Endothelial cell (in vitro differentiated cells): ENCODE data around the gene LANCL2. TPM values are rescaled to one million over a fixed set of nuclear protein-coding genes. Genes with fewer than 3 reads are reported as not detected.

Experiments used
- DNase-seq: peaks from one replicate; pipeline ENCODE4 v3.0.0; 2021; ENCODE audit warnings: low spot score
- H3K27ac Mint-ChIP-seq: one replicate; pipeline ENCODE4 v1.8.0; 2021; ENCODE audit warnings: mixed read lengths, inconsistent platforms; ENCODE audit not compliant: unreplicated experiment
- H3K27me3 Mint-ChIP-seq: one replicate; pipeline ENCODE4 v1.8.0; 2021; ENCODE audit warnings: mild to moderate bottlenecking, moderate library complexity, mixed read lengths, inconsistent platforms; ENCODE audit not compliant: unreplicated experiment
- H3K36me3 Mint-ChIP-seq: one replicate; pipeline ENCODE4 v1.8.0; 2021; ENCODE audit warnings: mild to moderate bottlenecking, low read depth, mixed read lengths, inconsistent platforms; ENCODE audit not compliant: unreplicated experiment
- H3K4me1 Mint-ChIP-seq: one replicate; pipeline ENCODE4 v1.8.0; 2021; ENCODE audit warnings: mild to moderate bottlenecking, mixed read lengths, inconsistent platforms; ENCODE audit not compliant: unreplicated experiment
- H3K4me3 Mint-ChIP-seq: one replicate; pipeline ENCODE4 v1.8.0; 2021; ENCODE audit warnings: mild to moderate bottlenecking, mixed read lengths, inconsistent platforms; ENCODE audit not compliant: unreplicated experiment
- H3K9me3 Mint-ChIP-seq: one replicate; pipeline ENCODE4 v1.8.0; 2021; ENCODE audit warnings: mixed read lengths, inconsistent platforms; ENCODE audit not compliant: unreplicated experiment
- total RNA-seq: library from RNA; stranded (reverse); fragmentation: NEBNext Ultra II Directional; extraction: Animal tissue kit (Norgen Biotek cat#: 25700); gene quantifications from one replicate; pipeline ENCODE4 v1.2.1, GENCODE V29; 2021; ENCODE audit not compliant: unreplicated experiment
- TF ChIP-seq, protein P1 (sequence below): fragments of 200-600 bp; sonication (generic); IDR thresholded peaks from one replicate; pipeline ENCODE4 v1.5.0; 2021; ENCODE audit warnings: antibody characterized with exemption; ENCODE audit not compliant: unreplicated experiment

LANCL2 gene
- total RNA-seq, 1 donor from 2014 or later: 14.8 TPM

DNA sequence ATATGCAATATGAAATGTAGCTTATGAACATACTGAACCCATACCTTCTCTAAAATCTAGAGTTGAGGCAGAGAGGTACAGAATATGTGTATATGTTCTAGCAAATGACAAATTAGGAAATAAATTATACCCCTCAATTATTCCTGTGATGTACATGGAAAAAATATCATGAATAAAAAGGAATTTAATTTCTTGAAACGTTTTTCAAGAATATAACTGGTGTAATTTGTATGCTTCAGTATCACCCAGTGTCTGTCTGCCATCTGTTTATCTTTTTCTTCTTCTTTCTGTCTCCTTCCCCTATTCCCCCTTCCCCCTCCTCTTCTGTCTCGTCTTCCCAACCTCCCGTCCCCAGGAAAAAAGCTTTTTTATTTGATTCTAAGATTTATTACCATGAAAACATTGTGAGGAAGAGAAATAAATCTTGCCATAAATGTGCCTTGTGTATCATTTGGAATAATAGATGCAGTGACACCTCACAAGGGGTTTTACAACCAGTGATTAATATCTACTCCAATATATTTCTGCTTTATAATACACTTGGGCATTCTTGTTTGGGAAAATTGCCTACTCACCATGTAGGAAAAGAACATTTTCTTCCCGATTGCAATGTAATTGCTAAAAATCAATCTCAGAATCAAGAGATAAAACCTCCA lies 12.2 kb downstream of the LANCL2 start:
- Mint-ChIP-seq H3K4me3 (no peak overlapping the region), H3K27me3 (peaks cover 3% of the 10 kb centered on the region), H3K27ac (no peak overlapping the region), H3K9me3 (no peaks in the 10 kb centered on the region), H3K4me1 (no peaks in the 10 kb centered on the region), H3K36me3 (peaks cover 7% of the 10 kb centered on the region)
- TF ChIP-seq, protein P1, sequence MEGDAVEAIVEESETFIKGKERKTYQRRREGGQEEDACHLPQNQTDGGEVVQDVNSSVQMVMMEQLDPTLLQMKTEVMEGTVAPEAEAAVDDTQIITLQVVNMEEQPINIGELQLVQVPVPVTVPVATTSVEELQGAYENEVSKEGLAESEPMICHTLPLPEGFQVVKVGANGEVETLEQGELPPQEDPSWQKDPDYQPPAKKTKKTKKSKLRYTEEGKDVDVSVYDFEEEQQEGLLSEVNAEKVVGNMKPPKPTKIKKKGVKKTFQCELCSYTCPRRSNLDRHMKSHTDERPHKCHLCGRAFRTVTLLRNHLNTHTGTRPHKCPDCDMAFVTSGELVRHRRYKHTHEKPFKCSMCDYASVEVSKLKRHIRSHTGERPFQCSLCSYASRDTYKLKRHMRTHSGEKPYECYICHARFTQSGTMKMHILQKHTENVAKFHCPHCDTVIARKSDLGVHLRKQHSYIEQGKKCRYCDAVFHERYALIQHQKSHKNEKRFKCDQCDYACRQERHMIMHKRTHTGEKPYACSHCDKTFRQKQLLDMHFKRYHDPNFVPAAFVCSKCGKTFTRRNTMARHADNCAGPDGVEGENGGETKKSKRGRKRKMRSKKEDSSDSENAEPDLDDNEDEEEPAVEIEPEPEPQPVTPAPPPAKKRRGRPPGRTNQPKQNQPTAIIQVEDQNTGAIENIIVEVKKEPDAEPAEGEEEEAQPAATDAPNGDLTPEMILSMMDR: no peak
- no peak for DNase-seq

DNA sequence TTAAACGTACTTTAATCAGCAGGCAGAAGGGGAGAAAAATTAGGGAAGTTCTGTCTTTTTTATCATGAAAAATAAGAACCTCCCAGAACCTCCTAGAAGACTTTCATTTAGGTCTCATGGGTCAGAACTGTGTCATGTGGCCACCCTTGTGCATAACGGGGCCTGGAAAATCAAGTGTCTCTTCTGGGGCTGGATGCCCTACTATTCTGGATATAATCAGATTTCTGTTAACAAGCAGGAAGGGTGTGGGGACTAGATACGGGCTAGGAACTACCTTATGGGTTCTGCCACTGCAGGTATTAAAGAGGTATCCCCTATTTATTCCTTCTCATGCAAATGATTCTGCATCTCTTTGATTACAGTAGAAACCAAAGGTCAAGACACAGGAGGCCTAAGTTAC lies 14.1 kb downstream of the LANCL2 start:
- Mint-ChIP-seq H3K36me3 (peaks cover 13% of the 10 kb centered on the region), H3K4me3 (no peak overlapping the region), H3K27ac (no peak overlapping the region), H3K9me3 (no peaks in the 10 kb centered on the region), H3K4me1 (no peaks in the 10 kb centered on the region), H3K27me3 (peaks cover 6% of the 10 kb centered on the region)
- DNase-seq: no peak
- TF ChIP-seq, protein P1: no peak

DNA sequence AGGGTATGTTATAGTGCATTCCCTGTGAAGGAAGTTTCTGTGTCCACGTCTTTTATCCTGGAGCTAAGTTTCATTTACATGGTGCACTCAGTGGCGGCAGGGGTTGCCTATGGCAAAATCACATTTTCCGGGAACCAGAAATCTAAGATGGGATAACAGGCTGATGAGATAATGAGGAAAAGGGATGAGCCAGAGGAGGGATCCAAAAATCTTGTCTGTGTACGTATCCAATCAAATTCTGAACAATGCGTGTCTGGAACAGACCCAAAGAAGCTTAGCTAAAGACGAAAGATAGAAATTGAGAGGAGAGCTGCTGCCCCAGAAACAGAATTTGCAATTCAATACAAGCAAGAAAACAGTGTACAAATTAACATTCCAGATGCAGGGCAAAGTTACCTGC lies 16.1 kb downstream of the LANCL2 start:
- H3K36me3 Mint-ChIP-seq: peaks cover 27% of the 10 kb centered on the region
- H3K4me1 Mint-ChIP-seq: no peaks in the 10 kb centered on the region
- no peak for DNase-seq
- no peak overlapping the region for H3K27ac Mint-ChIP-seq
- H3K4me3 Mint-ChIP-seq: no peak overlapping the region
- H3K27me3 Mint-ChIP-seq: peaks cover 6% of the 10 kb centered on the region
- peaks cover 5% of the 10 kb centered on the region for H3K9me3 Mint-ChIP-seq
- TF ChIP-seq, protein P1: no peak

DNA sequence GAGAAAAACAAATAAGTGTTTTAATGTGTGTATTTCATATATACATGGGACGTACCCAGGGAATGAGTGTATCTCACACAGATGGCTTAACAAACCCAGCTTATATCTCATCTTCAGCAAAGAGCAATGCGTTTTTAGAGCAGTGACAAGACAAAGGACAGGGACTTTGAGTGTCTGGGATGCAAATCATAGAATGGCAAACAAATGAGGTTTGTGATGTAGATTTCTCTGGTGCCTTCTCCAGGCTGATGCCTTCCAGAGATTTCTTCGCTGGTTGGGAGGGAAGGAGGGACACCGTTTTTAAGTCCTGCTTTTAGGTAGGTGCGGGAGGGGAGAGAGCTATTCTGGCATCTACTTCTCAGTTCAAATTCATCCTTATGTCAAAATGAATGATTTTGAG lies 16.6 kb downstream of the LANCL2 start:
- TF ChIP-seq, protein P1: no peak
- DNase-seq: no peak
- peaks cover 7% of the 10 kb centered on the region for H3K9me3 Mint-ChIP-seq
- no peak overlapping the region for H3K27ac Mint-ChIP-seq
- H3K4me1 Mint-ChIP-seq: no peaks in the 10 kb centered on the region
- peaks cover 6% of the 10 kb centered on the region for H3K27me3 Mint-ChIP-seq
- no peak overlapping the region for H3K4me3 Mint-ChIP-seq
- H3K36me3 Mint-ChIP-seq: peaks cover 32% of the 10 kb centered on the region

DNA sequence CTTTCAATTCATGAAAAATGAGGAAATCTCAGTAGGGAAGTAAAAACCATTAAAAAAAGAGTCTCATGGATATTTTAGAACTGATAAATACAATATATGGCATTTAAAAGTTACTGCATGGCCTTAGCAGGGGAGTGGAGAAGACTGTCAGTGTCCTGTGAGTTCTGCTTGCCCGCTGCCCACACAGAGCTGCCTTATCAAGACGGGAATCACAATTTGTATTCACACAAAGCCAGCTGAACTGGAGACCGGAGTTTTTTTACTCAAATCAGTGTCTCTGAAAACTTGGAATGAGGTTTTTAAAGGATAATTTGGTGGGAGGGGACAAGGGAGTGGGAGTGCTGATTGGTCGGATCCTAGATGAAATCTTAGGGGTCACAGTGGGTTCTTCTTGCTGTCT lies 17.1 kb downstream of the LANCL2 start:
- no peak overlapping the region for H3K27ac Mint-ChIP-seq
- peaks cover 8% of the 10 kb centered on the region for H3K27me3 Mint-ChIP-seq
- TF ChIP-seq, protein P1: no peak
- H3K4me1 Mint-ChIP-seq: no peaks in the 10 kb centered on the region
- peaks cover 11% of the 10 kb centered on the region for H3K9me3 Mint-ChIP-seq
- DNase-seq: no peak
- H3K36me3 Mint-ChIP-seq: peaks cover 34% of the 10 kb centered on the region
- no peak overlapping the region for H3K4me3 Mint-ChIP-seq
